SK-N-MC (cell line): ENCODE measurements around the gene PLEKHA5.
"Not testable (repeated sequence)": the region's sequence is repeated elsewhere in the genome, so short reads cannot be mapped to it uniquely, and the experiment has no call there.

Experiments
- EZH2 ChIP-seq: fragments of 200-600 bp; sonication (generic); IDR thresholded peaks from one replicate; pipeline ENCODE4 v1.6.1; 2017; ENCODE audit warnings: antibody characterized with exemption
- POLR2AphosphoS5 ChIP-seq: IDR thresholded peaks from 2 replicates; pipeline ENCODE4 v1.6.1; 2012; ENCODE audit warnings: mild to moderate bottlenecking, low read depth, low read length, borderline replicate concordance

DNA sequence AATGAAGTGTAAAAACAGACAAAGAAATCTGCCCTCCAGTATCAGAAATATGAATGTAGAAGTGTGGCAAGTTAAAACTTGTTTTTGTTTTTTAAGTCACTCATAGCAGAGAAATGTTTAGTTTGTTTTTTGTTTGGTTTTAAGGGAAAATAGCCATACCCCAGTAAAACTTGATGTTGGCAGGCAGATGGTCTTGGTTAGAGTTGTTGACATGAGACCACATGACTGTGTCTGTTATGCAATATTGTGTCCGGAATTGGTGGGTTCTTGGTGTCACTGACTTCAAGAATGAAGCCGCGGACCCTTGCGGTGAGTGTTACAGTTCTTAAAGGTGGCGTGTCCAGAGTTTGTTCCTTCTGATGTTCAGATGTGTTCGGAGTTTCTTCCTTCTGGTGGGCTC is 99.5 kb downstream of the PLEKHA5 start:
- TF ChIP-seq POLR2AphosphoS5, EZH2: not testable (repeated sequence)
